Measurements from ENCODE around the gene MTARC2. TPM values are rescaled to one million over a fixed set of nuclear protein-coding genes. Genes with fewer than 3 reads are reported as not detected.
"Not testable (repeated sequence)": the region's sequence is repeated elsewhere in the genome, so short reads cannot be mapped to it uniquely, and the experiment has no call there.

MTARC2 gene
- total and polyA plus RNA-seq, 4 experiments from 2014 or later = 0.25 TPM; not detected in 3

DNA sequence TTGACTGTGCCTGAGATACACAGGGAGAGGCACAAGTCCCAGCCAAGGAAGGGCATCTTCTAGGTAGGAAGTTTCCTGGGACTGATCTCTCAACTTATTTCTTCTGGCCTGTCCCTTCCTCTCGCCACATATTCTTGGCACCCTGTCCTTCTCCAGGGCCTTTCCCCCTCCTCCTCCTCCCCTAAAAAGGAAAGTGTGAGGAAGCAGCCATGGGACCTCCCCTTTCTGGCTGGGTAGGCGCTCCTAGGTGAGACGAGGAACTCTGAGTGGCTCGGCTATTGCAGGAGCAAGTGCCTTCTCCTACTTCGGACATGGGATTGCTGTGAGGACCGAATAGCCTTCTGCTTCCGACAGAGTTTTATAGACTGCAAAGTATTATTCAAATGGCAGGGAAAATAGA is 15.5 kb upstream of the MTARC2 start:
- H3K36me3 ChIP-seq (ENCODE audit: insufficient read depth, low read length) = no peaks in the 10 kb centered on the region
- POLR2A ChIA-PET (ENCODE audit: partially characterized antibody) = no interaction called here
- DNase-seq = no peak
- Mint-ChIP-seq H3K36me3 (no peaks in the 10 kb centered on the region), H3K27ac (peak overlapping the region in 4 of 7 donors; percentile 49 to 87 (median 62)), H3K4me1 (peaks cover 8 to 18% (median 14%) of the 10 kb centered on the region in 4 donors), H3K4me3 (peak overlapping the region in 4 of 8 donors; percentile 72 to 79 (median 73)), H3K27me3 (peaks cover 0 to 2% of the 10 kb centered on the region in 2 donors), H3K9me3 (no peaks in the 10 kb centered on the region)
- H3K9me3 ChIP-seq (ENCODE audit: control insufficient read depth in 1 of 2, low read length in 2 of 2) = no peaks in the 10 kb centered on the region
- intact Hi-C loops (cut with micrococcal nuclease) = loop anchor here (1.0 to 5.0 kb wide), 4 partner anchors 42 to 543 kb away; partner anchors contain the start of gene C1orf115
- H3K4me1 ChIP-seq (ENCODE audit: insufficient read depth, low read length) = peaks cover 13% of the 10 kb centered on the region
- CTCF ChIA-PET (ENCODE audit: partially characterized antibody) = interaction anchor here (1.0 to 2.6 kb wide), 22 partner anchors 10 to 742 kb away, joined by 3 to 31 read pairs (median 4); partner anchors contain the start of genes MTARC2 and RAB3GAP2
- H3K27me3 ChIP-seq (ENCODE audit: insufficient read depth, low read length) = no peaks in the 10 kb centered on the region
- no peak overlapping the region for H3K27ac ChIP-seq (ENCODE audit: low read depth, low read length)
- H3K4me3 ChIP-seq (ENCODE audit: low read length in 2 of 2) = peak overlapping the region in 1 of 2 donors; percentile 10

DNA sequence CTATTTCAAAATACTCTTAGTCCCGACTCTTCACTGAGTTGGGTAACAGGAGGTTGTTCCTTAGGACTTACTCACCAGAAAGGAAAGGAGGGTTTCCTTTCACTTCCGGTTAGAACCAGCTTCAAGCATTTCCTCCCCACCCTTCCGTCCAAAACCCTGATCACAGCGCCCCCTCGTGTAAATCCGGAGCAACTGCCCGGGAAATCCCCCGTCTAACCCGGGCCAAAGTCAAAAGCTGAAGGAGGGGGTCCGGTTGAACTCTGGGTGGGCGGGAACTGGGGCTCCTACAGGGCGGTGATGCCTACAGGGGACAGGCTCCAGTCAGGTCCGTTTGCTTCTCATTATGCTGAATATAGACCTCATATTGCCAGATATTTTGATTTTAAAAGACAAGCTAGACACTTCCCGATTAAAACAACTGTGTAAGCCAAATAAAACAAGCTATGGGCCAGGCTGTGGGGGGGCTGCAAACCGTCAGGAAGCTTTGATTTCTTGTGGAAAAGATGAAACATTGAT is 15.0 kb upstream of the MTARC2 start:
- intact Hi-C loops (cut with micrococcal nuclease) = loop anchor here (1.0 to 5.0 kb wide), 4 partner anchors 43 to 544 kb away; partner anchors contain the start of gene C1orf115
- H3K9me3 Mint-ChIP-seq = no peaks in the 10 kb centered on the region

DNA sequence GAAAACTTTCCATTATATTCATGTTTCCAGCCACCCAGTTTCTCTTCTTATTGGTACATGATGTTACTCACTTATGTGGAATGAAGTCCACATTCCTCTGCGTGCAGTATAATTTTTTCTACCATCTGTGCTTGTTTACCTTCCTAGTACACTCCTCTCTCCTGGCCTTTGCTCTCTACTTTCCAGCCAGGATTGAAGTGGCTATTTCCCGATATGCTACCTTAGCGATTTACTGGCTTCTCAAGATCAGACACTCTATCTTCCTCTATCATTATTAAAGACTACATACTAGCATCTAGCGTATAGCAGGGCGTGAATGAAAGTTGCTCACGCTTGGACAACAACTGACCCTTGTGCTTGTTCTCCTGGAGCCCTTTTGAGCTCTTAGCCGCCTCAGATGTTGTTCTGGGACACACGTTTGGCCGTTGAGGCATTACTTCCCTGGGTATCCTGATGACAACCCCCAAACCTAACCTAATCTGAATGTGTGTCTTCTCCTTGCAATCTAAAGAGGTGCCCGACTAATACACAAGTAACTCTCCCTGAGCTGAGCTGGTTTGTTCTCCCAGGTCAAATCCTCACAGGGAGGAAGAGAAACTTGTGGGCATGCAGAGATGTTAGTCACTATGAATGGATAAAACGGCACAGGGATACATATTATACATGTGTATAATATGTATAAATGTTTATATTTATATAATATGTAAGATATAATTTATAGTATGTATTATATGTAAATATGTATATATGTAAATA is 13.4 kb upstream of the MTARC2 start:
- no peaks in the 10 kb centered on the region for H3K9me3 ChIP-seq (ENCODE audit: control insufficient read depth in 1 of 2, low read length in 2 of 2)
- no peaks in the 10 kb centered on the region for H3K36me3 ChIP-seq (ENCODE audit: insufficient read depth, low read length)
- no peak for DNase-seq
- H3K9me3 Mint-ChIP-seq = no peaks in the 10 kb centered on the region
- H3K27ac Mint-ChIP-seq = peak overlapping the region in 2 of 7 donors; percentile 27 to 68
- peaks cover 13% of the 10 kb centered on the region for H3K4me1 ChIP-seq (ENCODE audit: insufficient read depth, low read length)
- intact Hi-C loops (cut with micrococcal nuclease) = loop anchor here (5.0 kb wide), 1 partner anchor 517 kb away; no protein-coding TSS in a partner anchor
- ChIA-PET CTCF (ENCODE audit: partially characterized antibody) (interaction anchor here (0.8 to 2.6 kb wide), 9 partner anchors 8 to 545 kb away, joined by 3 to 31 read pairs (median 10); no protein-coding TSS in a partner anchor), POLR2A (ENCODE audit: partially characterized antibody) (no interaction called here)
- no peak overlapping the region for H3K27ac ChIP-seq (ENCODE audit: low read depth, low read length)
- H3K4me1 Mint-ChIP-seq = peaks cover 8 to 18% (median 14%) of the 10 kb centered on the region in 4 donors
- H3K4me3 ChIP-seq (ENCODE audit: low read length in 2 of 2) = no peak overlapping the region
- peaks cover under 1 to 2% of the 10 kb centered on the region in 2 donors for H3K27me3 Mint-ChIP-seq
- H3K27me3 ChIP-seq (ENCODE audit: insufficient read depth, low read length) = no peaks in the 10 kb centered on the region
- no peaks in the 10 kb centered on the region for H3K36me3 Mint-ChIP-seq
- H3K4me3 Mint-ChIP-seq = peak overlapping the region in 1 of 8 donors; percentile 1

More for the DNA sequence above, 15.0 kb upstream of the MTARC2 start:
- Histone ChIP-seq H3K4me3 (ENCODE audit: low read length in 2 of 2) (peak overlapping the region in 1 of 2 donors; percentile 10), H3K27ac (ENCODE audit: low read depth, low read length) (no peak overlapping the region), H3K27me3 (ENCODE audit: insufficient read depth, low read length) (no peaks in the 10 kb centered on the region), H3K4me1 (ENCODE audit: insufficient read depth, low read length) (peaks cover 13% of the 10 kb centered on the region), H3K36me3 (ENCODE audit: insufficient read depth, low read length) (no peaks in the 10 kb centered on the region), H3K9me3 (ENCODE audit: control insufficient read depth in 1 of 2, low read length in 2 of 2) (no peaks in the 10 kb centered on the region)
- peaks cover 0 to 2% of the 10 kb centered on the region in 2 donors for H3K27me3 Mint-ChIP-seq
- POLR2A ChIA-PET (ENCODE audit: partially characterized antibody) = no interaction called here
- H3K36me3 Mint-ChIP-seq = no peaks in the 10 kb centered on the region
- peak overlapping the region; percentile 17 to 87 (median 49) for H3K27ac Mint-ChIP-seq
- H3K4me1 Mint-ChIP-seq = peaks cover 8 to 18% (median 14%) of the 10 kb centered on the region in 4 donors
- H3K4me3 Mint-ChIP-seq = peak overlapping the region; percentile 46 to 79 (median 72)
- CTCF ChIA-PET (ENCODE audit: partially characterized antibody) = interaction anchor here (0.5 to 2.6 kb wide), 32 partner anchors 10 to 742 kb away, joined by 3 to 31 read pairs (median 4); partner anchors contain the start of genes MTARC2 and RAB3GAP2
- peak; percentile 71 to 77 (median 76) for DNase-seq

DNA sequence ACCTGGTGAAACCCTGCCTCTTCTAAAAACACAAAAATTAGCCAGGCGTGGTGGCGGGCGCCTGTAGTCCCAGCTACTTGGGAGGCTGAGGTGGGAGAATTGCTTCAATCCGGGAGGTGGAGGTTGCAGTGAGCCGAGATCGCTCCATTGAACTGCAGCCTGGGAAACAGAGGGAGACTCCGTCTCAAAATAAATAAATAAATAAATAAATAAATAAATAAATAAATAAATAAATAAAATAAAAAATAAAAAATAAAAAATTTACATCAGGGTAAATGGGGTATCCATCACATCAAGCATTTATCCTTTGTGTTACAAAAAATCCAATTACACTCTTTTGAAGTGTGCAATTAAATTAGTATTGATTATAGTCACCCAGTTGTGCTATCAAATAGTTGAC is 11.8 kb upstream of the MTARC2 start:
- H3K4me1 ChIP-seq (ENCODE audit: insufficient read depth, low read length) = peaks cover 13% of the 10 kb centered on the region
- H3K27ac ChIP-seq (ENCODE audit: low read depth, low read length); intact Hi-C loops (cut with micrococcal nuclease); H3K4me3 Mint-ChIP-seq; H3K27me3 Mint-ChIP-seq; H3K36me3 Mint-ChIP-seq; H3K9me3 ChIP-seq (ENCODE audit: control insufficient read depth in 1 of 2, low read length in 2 of 2); H3K9me3 Mint-ChIP-seq; H3K27ac Mint-ChIP-seq; H3K27me3 ChIP-seq (ENCODE audit: insufficient read depth, low read length); CTCF ChIA-PET (ENCODE audit: partially characterized antibody); DNase-seq; POLR2A ChIA-PET (ENCODE audit: partially characterized antibody); H3K4me3 ChIP-seq (ENCODE audit: low read length in 2 of 2); H3K36me3 ChIP-seq (ENCODE audit: insufficient read depth, low read length): not testable (repeated sequence)
- peaks cover 8 to 18% (median 14%) of the 10 kb centered on the region in 4 donors for H3K4me1 Mint-ChIP-seq

DNA sequence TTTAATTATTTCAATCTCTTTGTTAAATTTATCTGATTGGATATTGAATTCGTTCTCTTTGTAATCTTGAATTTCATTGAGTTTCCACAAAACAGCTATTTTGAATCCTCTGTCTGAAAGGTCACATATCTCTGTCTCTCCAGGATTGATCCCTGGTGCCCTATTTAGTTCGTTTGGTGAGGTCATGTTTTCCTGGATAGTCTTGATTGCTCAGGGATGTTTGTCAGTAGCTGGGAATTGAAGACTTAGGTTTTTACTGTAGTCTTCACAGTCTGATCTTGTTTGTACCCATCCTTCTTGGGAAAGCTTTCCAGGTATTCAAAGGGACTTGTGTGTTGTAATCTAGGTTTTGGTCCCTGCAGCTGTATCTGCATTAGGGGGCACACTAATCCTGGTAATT is 6.8 kb upstream of the MTARC2 start:
- intact Hi-C loops (cut with micrococcal nuclease) = no loop called here
- DNase-seq = no peak
- Histone ChIP-seq H3K4me1 (ENCODE audit: insufficient read depth, low read length) (no peaks in the 10 kb centered on the region), H3K9me3 (ENCODE audit: control insufficient read depth in 1 of 2, low read length in 2 of 2) (no peaks in the 10 kb centered on the region), H3K36me3 (ENCODE audit: insufficient read depth, low read length) (no peaks in the 10 kb centered on the region), H3K27ac (ENCODE audit: low read depth, low read length) (no peak overlapping the region), H3K4me3 (ENCODE audit: low read length in 2 of 2) (no peak overlapping the region), H3K27me3 (ENCODE audit: insufficient read depth, low read length) (no peaks in the 10 kb centered on the region)
- CTCF ChIA-PET (ENCODE audit: partially characterized antibody) = interaction anchor here (3.4 kb wide), 1 partner anchor 8 kb away, joined by 14 read pairs; no protein-coding TSS in a partner anchor
- Mint-ChIP-seq H3K27me3 (peaks cover 7 to 16% of the 10 kb centered on the region in 2 donors), H3K36me3 (no peaks in the 10 kb centered on the region), H3K4me3 (no peak overlapping the region), H3K27ac (no peak overlapping the region), H3K4me1 (no peaks in the 10 kb centered on the region), H3K9me3 (peaks cover 0 to 2% (median 0%) of the 10 kb centered on the region in 8 donors)
- POLR2A ChIA-PET (ENCODE audit: partially characterized antibody) = no interaction called here

DNA sequence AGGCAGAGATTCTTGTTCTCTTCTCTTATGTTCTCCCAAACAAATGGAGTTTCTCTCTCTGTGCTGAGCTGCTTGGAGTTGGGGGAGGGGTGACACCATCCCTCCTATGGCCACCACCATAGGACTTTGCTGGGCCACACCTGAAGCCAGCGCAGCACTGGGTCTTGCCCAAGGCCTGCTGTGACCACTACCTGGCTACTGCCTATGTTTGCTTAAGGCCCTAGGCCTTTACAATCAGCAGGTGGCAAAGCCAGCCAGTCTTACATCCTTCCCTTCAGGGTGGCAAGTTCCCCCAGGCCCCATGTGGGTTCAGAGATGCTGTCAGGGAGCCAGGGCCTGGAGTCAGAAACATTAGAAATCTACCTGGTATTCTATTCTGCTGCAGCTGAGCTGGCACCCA is 6.3 kb upstream of the MTARC2 start:
- ChIA-PET CTCF (ENCODE audit: partially characterized antibody) (interaction anchor here (3.4 kb wide), 1 partner anchor 8 kb away, joined by 14 read pairs; no protein-coding TSS in a partner anchor), POLR2A (ENCODE audit: partially characterized antibody) (no interaction called here)

DNA sequence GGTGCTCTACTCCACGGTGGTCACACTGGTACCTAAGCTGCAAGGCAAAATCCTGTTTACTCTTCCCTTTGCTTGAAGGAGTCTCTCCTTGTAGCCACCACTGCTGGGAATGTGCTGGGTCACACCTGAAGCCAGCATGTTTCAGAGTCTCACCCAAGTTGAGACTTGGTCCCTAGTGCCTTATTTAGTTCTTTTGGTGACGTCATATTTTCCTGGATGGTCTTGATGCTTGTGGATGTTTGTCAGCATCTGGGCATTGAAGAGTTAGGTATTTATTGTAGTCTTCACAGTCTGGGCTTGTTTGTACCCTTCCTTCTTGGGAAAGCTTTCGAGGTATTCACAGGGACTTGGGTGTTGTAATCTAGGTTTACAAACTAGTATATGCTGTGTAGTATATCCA is 5.6 kb upstream of the MTARC2 start:
- intact Hi-C loops (cut with micrococcal nuclease) = no loop called here
- Mint-ChIP-seq H3K4me1 (peaks cover 0 to 4% (median under 1%) of the 10 kb centered on the region in 4 donors), H3K9me3 (peaks cover 0 to 2% (median 0%) of the 10 kb centered on the region in 8 donors), H3K27me3 (peaks cover 11 to 27% of the 10 kb centered on the region in 2 donors), H3K36me3 (no peaks in the 10 kb centered on the region), H3K4me3 (no peak overlapping the region), H3K27ac (no peak overlapping the region)
- POLR2A ChIA-PET (ENCODE audit: partially characterized antibody) = no interaction called here
- H3K36me3 ChIP-seq (ENCODE audit: insufficient read depth, low read length) = no peaks in the 10 kb centered on the region
- no peak overlapping the region for H3K27ac ChIP-seq (ENCODE audit: low read depth, low read length)
- H3K9me3 ChIP-seq (ENCODE audit: control insufficient read depth in 1 of 2, low read length in 2 of 2) = no peaks in the 10 kb centered on the region
- H3K4me3 ChIP-seq (ENCODE audit: low read length in 2 of 2) = no peak overlapping the region
- CTCF ChIA-PET (ENCODE audit: partially characterized antibody) = interaction anchor here (3.4 kb wide), 1 partner anchor 9 kb away, joined by 14 read pairs; no protein-coding TSS in a partner anchor
- DNase-seq = no peak
- no peaks in the 10 kb centered on the region for H3K27me3 ChIP-seq (ENCODE audit: insufficient read depth, low read length)
- H3K4me1 ChIP-seq (ENCODE audit: insufficient read depth, low read length) = no peaks in the 10 kb centered on the region

More for the DNA sequence above, 6.3 kb upstream of the MTARC2 start:
- Mint-ChIP-seq H3K9me3 (peaks cover 0 to 2% (median 0%) of the 10 kb centered on the region in 8 donors), H3K27me3 (peaks cover 5 to 21% of the 10 kb centered on the region in 2 donors), H3K36me3 (no peaks in the 10 kb centered on the region), H3K27ac (no peak overlapping the region), H3K4me1 (no peaks in the 10 kb centered on the region), H3K4me3 (no peak overlapping the region)
- no peak for DNase-seq
- no peaks in the 10 kb centered on the region for H3K4me1 ChIP-seq (ENCODE audit: insufficient read depth, low read length)
- no peaks in the 10 kb centered on the region for H3K9me3 ChIP-seq (ENCODE audit: control insufficient read depth in 1 of 2, low read length in 2 of 2)
- no peak overlapping the region for H3K27ac ChIP-seq (ENCODE audit: low read depth, low read length)
- H3K27me3 ChIP-seq (ENCODE audit: insufficient read depth, low read length) = no peaks in the 10 kb centered on the region
- no peaks in the 10 kb centered on the region for H3K36me3 ChIP-seq (ENCODE audit: insufficient read depth, low read length)
- H3K4me3 ChIP-seq (ENCODE audit: low read length in 2 of 2) = no peak overlapping the region
- intact Hi-C loops (cut with micrococcal nuclease) = no loop called here
